DND-41 (cell line): Measurements from ENCODE around the gene KRT27.

Source experiments
- ATAC-seq: fragments of 200-7000 bp; cut with Tn5 transposase; 3 replicates; pipeline ENCODE4 v1.9.1; 2021; ENCODE audit warnings: low read depth; ENCODE audit not compliant: insufficient read depth
- DNase-seq: peaks from one replicate; pipeline ENCODE4 v3.0.0-alpha.2; 2020
- H2AFZ ChIP-seq: 2 replicates; pipeline ENCODE4 v1.6.0; 2012; ENCODE audit warnings: low read depth, low read length
- H3K27ac ChIP-seq: 2 replicates; pipeline ENCODE4 v1.5.1; 2012; ENCODE audit warnings: low read length, inconsistent platforms
- H3K27me3 ChIP-seq: fragments of 200-600 bp; sonication (generic); 2 replicates; pipeline ENCODE4 v1.6.0; 2012; ENCODE audit warnings: low read length, mild to moderate bottlenecking, inconsistent platforms; ENCODE audit not compliant: insufficient read depth, poor library complexity
- H3K36me3 ChIP-seq: 2 replicates; pipeline ENCODE4 v1.5.1; 2012; ENCODE audit warnings: low read length, inconsistent platforms; ENCODE audit not compliant: insufficient read depth
- H3K4me1 ChIP-seq: 2 replicates; pipeline ENCODE4 v1.5.1; 2012; ENCODE audit warnings: mild to moderate bottlenecking, low read length; ENCODE audit not compliant: insufficient read depth
- H3K4me2 ChIP-seq: 2 replicates; pipeline ENCODE4 v1.6.0; 2012; ENCODE audit warnings: mild to moderate bottlenecking, moderate library complexity, low read length, inconsistent platforms; ENCODE audit not compliant: insufficient read depth
- H3K4me3 ChIP-seq, 2 experiments: fragments of 200-600 bp in 1 of 2; shearing (Covaris generic) in 1 of 2; 2 replicates each; pipeline ENCODE4 v1.5.1; 2012 to 2016; ENCODE audit warnings: inconsistent platforms in 2 of 2, low read length in 2 of 2, mild to moderate bottlenecking in 2 of 2, low read depth in 1 of 2, moderate library complexity in 1 of 2
- H3K79me2 ChIP-seq: 2 replicates; pipeline ENCODE4 v1.6.0; 2012; ENCODE audit warnings: low read length, inconsistent platforms; ENCODE audit not compliant: insufficient read depth
- H3K9ac ChIP-seq: 2 replicates; pipeline ENCODE4 v1.6.0; 2012; ENCODE audit warnings: low read depth, mild to moderate bottlenecking, inconsistent platforms, low read length, moderate library complexity
- H3K9me3 ChIP-seq: 2 replicates; pipeline ENCODE4 v1.5.1; 2012; ENCODE audit warnings: low read length, moderate library complexity, mild to moderate bottlenecking, inconsistent platforms; ENCODE audit not compliant: insufficient read depth, severe bottlenecking
- H4K20me1 ChIP-seq: 2 replicates; pipeline ENCODE4 v1.6.0; 2012; ENCODE audit warnings: low read length; ENCODE audit not compliant: insufficient read depth
- CTCF ChIP-seq: IDR thresholded peaks from 2 replicates; pipeline ENCODE4 v1.5.1; 2012; ENCODE audit warnings: borderline replicate concordance, low read length, moderate library complexity, mild to moderate bottlenecking; ENCODE audit not compliant: poor library complexity, severe bottlenecking; ENCODE audit errors: extremely low read depth
- EZH2 ChIP-seq: IDR thresholded peaks from 3 replicates; pipeline ENCODE4 v1.6.1; 2012; ENCODE audit warnings: borderline replicate concordance, low read depth, mild to moderate bottlenecking, moderate library complexity, low read length, inconsistent platforms; ENCODE audit not compliant: severe bottlenecking

The KRT27 gene

GRCh38 chr17:40827746-40828453 lies 45.5 kb upstream of the KRT27 start:
- no peaks in the 10 kb centered on the region for H4K20me1 ChIP-seq
- ATAC-seq, result peak; percentile 33; the same call in 2 of the 3 replicates
- no peak overlapping the region for H3K4me3 ChIP-seq
- TF ChIP-seq EZH2, result no peak
- TF ChIP-seq CTCF, result no peak
- H3K36me3 ChIP-seq, result no peaks in the 10 kb centered on the region
- H3K9me3 ChIP-seq, result no peaks in the 10 kb centered on the region
- no peaks in the 10 kb centered on the region for H3K27me3 ChIP-seq
- H3K4me1 ChIP-seq, result no peaks in the 10 kb centered on the region; the same call in 1 of the 2 replicates
- no peak overlapping the region for H3K9ac ChIP-seq
- H3K4me2 ChIP-seq, result no peak overlapping the region
- H3K79me2 ChIP-seq, result 0 out of 2 replicates have a peak, but pooled peaks cover 2% of the 10 kb centered on the region
- H3K27ac ChIP-seq, result no peak overlapping the region
- DNase-seq, result no peak
- H2AFZ ChIP-seq, result no peak overlapping the region

GRCh38 chr17:40825599-40825998 lies 43.2 kb upstream of the KRT27 start:
- H3K27ac ChIP-seq, result no peak overlapping the region
- ATAC-seq (no peak), DNase-seq (no peak)
- no peaks in the 10 kb centered on the region for H3K36me3 ChIP-seq
- no peaks in the 10 kb centered on the region for H3K9me3 ChIP-seq
- H3K79me2 ChIP-seq, result 0 out of 2 replicates have a peak, but pooled peaks cover 2% of the 10 kb centered on the region
- no peak overlapping the region for H3K4me3 ChIP-seq
- H2AFZ ChIP-seq, result no peak overlapping the region
- TF ChIP-seq EZH2 (no peak), CTCF (no peak)
- no peaks in the 10 kb centered on the region for H3K27me3 ChIP-seq
- H3K4me1 ChIP-seq, result no peaks in the 10 kb centered on the region; the same call in 1 of the 2 replicates
- H3K9ac ChIP-seq, result no peak overlapping the region
- H3K4me2 ChIP-seq, result no peak overlapping the region
- H4K20me1 ChIP-seq, result no peaks in the 10 kb centered on the region

- H3K79me2 ChIP-seq, result peaks cover 8% of the 10 kb centered on the region; the same call in 1 of the 2 replicates
- DNase-seq (no peak), ATAC-seq (no peak)
- H2AFZ ChIP-seq, result no peak overlapping the region
- H3K27ac ChIP-seq, result no peak overlapping the region
- H3K27me3 ChIP-seq, result no peaks in the 10 kb centered on the region
- H3K4me3 ChIP-seq, result no peak overlapping the region
- H3K4me1 ChIP-seq, result peaks cover 13% of the 10 kb centered on the region
- H4K20me1 ChIP-seq, result no peaks in the 10 kb centered on the region
- no peak overlapping the region for H3K4me2 ChIP-seq
- no peak overlapping the region for H3K9ac ChIP-seq
- no peaks in the 10 kb centered on the region for H3K36me3 ChIP-seq
- no peaks in the 10 kb centered on the region for H3K9me3 ChIP-seq
- no peak for TF ChIP-seq CTCF
- TF ChIP-seq EZH2, result no peak
Measured at GRCh38 chr17:40824015-40824832, 41.9 kb upstream of the KRT27 start.
